ENCODE measurements around the gene PARVA.

Gene PARVA

DNA sequence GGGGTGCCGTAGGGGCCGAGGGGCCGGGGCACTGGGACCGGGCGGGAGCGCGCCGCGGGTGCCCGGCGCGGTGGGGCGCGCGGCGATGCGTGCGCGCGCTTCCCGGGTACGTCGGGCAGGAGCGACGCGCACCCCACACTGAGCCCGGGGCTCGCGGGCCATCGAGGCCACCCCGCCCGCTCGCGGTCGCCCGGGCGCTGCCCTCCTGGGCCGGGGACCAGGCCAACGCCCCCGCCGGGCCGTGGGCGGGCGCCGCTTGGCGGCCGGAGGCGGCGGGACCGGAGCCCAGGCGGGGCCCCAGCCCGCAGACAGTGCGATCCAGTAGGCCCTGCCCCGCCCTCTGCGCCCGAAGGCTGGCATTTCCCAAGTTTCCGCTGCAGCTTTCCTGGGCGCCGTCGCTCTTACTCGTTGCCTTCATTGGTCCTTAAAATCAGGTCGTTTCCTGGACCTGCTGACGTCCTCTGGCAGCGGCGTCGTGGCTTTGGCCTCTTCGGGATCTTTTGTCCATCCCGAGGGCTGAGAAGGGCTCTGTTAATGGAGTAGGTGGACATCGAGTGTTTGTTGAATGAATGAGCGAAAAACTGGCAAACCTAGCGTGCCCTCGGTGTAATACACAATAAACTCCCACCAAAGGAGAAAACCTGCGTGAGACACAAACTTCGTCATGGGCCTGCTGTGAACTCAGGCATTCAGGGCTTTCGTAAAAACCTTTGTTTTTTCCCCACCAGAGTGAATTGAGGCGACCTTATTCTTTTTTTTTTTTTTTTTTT, 638 bp downstream of the PARVA start:
- no peak for DNase-seq

- DNase-seq: no peak
Measured at GRCh38 chr11:12380565-12381325, 3.4 kb downstream of the PARVA start.

DNA sequence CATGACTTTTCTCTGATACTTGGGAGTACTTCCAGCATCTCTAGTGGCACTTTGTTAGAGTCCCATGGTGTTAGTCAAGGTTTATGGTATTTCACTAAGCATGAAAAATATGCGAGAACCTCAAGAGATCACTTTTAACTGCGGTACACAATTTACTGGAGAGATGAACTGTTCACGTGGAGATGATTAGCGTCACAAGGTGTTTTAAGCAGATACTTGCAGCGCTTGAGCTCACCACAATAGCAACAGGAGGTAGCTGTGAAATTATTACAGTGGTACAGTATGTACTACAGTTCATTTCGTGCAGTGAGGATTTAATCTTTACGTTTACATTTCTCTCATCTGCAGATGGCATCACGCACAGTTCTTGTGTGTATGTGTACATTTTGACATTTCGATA, 4.5 kb downstream of the PARVA start:
- DNase-seq: no peak

GRCh38 chr11:12382451-12382850, 5.1 kb downstream of the PARVA start:
- DNase-seq: no peak

- DNase-seq: no peak
Measured at GRCh38 chr11:12386309-12386708, 8.9 kb downstream of the PARVA start.

DNA sequence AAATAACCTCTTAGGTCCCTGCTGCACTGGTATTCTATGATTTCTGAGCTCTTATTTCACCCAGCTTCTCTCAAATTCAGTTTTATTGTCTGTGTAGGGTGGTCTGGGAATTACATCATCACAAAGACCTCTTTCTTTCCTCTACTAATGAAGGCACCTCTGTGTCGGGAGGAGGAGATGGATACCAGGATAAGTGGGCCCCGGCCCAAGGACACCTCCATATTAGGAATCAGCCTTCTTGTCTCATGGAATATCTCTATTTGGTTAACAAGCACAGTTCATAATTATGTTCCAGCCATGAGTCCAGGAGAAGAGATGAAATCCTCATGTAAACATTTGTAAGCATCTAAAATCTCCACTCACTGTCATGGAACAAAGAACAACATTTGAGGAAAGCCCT, 9.4 kb downstream of the PARVA start:
- DNase-seq: no peak

GRCh38 chr11:12388173-12388572, 10.8 kb downstream of the PARVA start:
- DNase-seq: no peak

DNA sequence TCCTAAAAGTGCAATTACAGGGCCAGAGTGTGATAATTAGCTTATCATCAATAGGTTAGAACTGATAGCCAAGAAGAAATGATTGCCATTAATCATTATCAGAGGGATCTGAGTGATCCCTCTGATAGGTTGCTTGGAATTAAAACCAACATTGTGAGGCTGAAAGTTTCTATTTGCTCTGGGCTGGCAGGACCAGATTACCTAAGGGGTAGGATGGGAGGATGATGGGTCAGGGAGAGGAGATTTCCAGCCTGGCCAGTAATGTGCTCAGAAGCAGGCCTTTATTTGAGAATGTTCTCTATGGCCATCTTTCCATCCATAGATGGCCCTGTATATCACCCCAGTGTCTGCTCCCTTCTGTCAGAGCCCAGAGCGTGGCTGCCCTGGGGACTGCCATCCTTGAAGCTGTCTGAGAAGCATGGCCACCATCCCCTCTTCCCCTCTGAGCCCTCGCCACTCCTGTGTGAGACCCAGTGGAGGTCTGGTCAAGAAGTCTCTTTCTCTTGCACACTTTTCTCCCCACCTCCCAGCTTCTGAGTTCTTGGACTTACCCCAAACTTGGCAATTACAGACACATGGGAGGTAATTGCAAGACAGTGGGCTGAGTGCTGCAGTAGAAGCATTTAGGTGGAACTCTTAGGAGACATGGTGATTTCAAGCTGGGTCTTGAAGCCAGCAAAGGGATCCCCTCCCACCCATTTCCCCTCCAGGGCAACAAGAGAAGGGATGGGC, 11.7 kb downstream of the PARVA start:
- DNase-seq: no peak

- no peak for DNase-seq
Measured at GRCh38 chr11:12389676-12390657, 12.6 kb downstream of the PARVA start.

DNA sequence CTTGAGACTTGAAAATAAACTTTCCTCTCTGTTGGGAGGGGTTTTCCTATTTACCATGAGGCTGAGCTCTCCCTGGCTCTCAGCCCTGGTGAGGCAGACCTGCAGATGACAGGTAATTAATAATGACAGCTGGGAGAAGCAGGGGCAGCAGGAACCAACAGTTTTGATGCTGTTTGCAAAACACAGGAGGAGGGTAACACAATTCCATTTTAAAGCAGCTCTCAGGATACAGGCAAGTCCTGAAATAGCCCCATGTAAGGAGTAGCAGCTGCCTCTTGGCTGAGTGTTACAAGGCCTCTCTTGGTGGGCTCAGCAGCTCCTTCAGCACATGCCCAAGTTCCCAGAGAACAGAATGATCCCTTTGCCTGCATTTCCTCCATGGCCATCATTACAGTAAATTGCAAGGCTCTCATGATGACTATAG, 13.3 kb downstream of the PARVA start:
- DNase-seq: no peak

- DNase-seq: no peak
Measured at GRCh38 chr11:12392672-12393071, 15.3 kb downstream of the PARVA start.

DNA sequence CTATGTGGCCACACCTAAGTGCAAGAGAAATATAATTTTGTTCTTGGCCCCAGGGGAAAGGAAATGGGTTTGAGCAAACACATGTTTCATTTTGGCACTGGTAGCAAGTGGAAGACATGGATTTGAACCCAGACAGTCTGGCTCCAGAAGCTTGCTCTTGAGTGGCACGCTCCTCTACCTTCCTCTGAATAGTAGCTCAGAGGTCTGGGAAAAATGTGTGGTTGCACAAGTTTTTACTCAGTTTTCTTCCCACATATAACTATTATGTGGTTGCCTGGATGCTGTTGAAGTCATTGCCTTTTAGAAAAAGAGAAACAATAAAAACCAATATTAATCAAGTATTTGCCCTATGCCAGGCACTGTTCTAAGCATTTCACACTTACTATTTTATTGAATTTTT, 16.3 kb downstream of the PARVA start:
- DNase-seq: no peak

DNA sequence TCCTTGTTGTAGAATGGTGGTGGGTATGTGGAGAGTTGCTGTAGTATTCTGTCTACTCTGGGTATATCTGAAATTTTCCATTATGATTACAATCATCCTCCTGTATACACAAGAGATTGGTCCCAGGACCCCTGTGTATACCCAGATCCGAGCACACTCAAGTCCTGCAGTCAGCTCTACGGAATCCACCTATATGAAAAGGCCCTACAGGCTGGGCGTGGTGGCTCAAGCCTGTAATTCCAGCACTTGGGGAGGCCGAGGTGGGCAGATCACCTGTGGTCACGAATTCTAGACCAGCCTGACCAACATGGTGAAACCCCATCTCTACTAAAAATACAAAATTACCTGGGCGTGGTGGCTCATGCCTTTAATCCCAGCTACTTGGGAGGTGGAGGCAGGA, 17.2 kb downstream of the PARVA start:
- DNase-seq: no peak

DNA sequence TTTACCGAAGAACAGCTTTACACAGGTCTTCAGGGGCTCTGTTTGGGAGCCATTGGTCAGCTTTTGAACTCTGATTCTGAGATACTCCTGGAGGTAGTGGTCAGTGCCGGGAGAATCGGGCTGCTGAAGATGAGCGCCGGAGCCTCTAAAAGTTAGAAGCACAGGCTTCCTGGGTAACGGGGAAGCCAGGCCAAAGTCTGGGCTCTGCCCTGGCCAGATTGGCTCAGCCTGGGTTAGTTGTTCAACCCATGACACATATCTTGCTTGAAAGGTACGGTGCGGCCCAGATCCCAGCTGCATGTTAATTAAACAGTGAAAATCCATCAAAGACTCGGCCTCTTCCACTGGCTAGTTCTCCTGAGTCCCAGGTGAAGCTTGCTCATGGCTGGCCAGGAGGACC, 18.0 kb downstream of the PARVA start:
- no peak for DNase-seq

DNA sequence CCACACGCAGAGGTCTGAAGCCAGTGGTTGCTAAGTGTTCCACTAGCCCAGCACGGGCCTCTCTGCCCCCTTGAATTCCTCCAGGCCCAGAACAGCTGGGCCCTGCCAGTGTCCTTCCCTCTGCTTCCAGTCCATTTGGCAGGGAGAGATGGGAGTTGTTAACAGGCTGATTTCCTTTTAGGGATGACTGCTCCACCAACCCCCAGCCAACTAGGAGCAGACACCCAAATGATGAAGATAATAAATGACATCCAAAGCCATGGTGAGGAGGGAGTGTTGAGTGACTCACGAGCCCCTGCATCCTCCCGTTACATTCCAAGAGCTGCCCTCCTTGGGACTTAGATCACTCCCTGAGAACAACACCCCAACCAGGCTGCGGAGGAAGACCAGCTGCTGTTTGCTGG, 20.6 kb downstream of the PARVA start:
- DNase-seq: no peak

DNA sequence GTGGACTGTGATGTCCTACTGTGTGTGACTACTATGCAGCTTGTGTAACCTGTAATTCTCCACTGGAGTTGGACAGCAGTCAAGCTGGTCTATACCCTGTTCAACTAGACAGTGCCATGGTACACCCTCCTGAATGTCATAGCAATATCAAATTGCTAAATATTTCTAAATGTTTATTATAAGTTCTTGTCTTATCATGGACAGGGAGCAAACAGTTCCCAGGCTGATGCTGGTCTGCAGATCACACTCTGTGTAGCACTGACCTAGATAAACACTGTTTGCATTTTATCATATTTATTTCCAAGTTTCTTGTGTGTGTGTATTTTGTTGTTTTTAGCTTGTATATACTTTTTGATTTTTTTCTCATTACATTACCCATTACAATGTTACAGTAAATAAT, 22.0 kb downstream of the PARVA start:
- DNase-seq: no peak

GRCh38 chr11:12402025-12402424, 24.7 kb downstream of the PARVA start:
- no peak for DNase-seq

DNA sequence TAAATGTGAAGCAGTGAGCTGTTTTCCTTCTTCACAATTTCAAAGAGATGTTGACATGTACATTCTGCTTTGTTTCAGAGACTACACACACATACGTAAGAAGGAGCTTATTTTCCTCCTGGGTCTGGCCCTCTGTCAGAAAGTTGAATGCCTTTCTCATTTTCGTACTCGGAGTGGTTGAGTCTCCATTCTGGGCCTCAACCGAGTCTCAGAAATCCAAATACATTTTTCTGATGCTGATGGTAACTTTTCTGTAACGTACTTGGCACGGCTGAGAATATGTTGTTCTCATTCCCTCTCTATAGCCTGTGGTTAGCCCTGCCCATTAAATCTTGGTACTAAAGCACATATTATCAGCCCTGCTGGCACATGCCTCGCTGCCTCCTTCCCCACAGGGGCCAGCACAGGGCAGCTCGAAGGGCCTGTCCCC, 25.3 kb downstream of the PARVA start:
- DNase-seq: no peak

- no peak for DNase-seq
Measured at GRCh38 chr11:12403122-12403996, 26.0 kb downstream of the PARVA start.

DNA sequence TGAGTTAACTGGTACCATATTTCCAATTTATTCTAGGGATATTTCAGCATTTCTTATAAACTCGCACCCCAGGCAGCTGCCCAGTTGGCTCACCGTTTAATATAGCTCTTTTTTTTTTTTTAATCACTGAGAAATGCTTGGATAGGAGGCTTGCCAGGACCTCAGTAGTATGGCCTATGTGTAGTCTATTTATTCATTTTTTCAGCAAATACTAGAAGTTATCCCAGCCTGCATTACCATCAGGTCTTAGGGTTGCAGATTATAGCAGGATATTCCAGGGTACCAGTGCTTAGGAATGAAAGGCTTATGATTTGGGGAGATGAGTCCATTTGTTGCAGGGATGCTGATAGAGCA, 26.6 kb downstream of the PARVA start:
- no peak for DNase-seq

- no peak for DNase-seq
Measured at GRCh38 chr11:12404436-12404835, 27.1 kb downstream of the PARVA start.

Data from stimulated activated CD4-positive, alpha-beta T cell treated with anti-CD3 and anti-CD28 coated beads, Interleukin-1b, Interleukin-23, amount 100 ng/mL, for 48 hours (primary cell).